ENCODE measurements around the gene LIN54. TPM values are rescaled to one million over a fixed set of nuclear protein-coding genes. Genes with fewer than 3 reads are reported as not detected.

Gene LIN54
- total and polyA plus RNA-seq, 2 of the 13 experiments (the other 11 are each of a cell fraction or from before 2014, with no cell fraction given), result 25.2 to 32.9 TPM

GRCh38 chr4:82890901-82891706 lies 119.5 kb downstream of the LIN54 start, which contains the start of gene SEC31A (continued):
- TF ChIP-seq, protein P1, sequence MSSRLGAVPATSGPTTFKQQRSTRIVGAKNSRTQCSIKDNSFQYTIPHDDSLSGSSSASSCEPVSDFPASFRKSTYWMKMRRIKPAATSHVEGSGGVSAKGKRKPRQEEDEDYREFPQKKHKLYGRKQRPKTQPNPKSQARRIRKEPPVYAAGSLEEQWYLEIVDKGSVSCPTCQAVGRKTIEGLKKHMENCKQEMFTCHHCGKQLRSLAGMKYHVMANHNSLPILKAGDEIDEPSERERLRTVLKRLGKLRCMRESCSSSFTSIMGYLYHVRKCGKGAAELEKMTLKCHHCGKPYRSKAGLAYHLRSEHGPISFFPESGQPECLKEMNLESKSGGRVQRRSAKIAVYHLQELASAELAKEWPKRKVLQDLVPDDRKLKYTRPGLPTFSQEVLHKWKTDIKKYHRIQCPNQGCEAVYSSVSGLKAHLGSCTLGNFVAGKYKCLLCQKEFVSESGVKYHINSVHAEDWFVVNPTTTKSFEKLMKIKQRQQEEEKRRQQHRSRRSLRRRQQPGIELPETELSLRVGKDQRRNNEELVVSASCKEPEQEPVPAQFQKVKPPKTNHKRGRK (CRISPR knock-in tag; IDR thresholded peaks at IDR 0.05), result 0 out of 2 replicates have a peak, but pooled peaks have one; percentile 49
- TF ChIP-seq AGO1 (IDR thresholded peaks at IDR 0.05; ENCODE audit: low read depth, low read length, poor library complexity, severe bottlenecking), result peak; percentile 73
- TF ChIP-seq THRA (CRISPR knock-in tag; IDR thresholded peaks at IDR 0.05; ENCODE audit: borderline replicate concordance), result peak; percentile 56; the same call in 1 of the 2 replicates
- peak; percentile 33; the same call in 1 of the 2 replicates for TF ChIP-seq CHD2 (IDR thresholded peaks at IDR 0.05; ENCODE audit: low read depth, low read length)
- TF ChIP-seq U2AF1 (optimal IDR thresholded peaks at IDR 0.05; ENCODE audit: low read depth, low read length), result peak; percentile 46
- peak; percentile 96 for TF ChIP-seq MAX (IDR thresholded peaks at IDR 0.05)
- peak; percentile 86 for TF ChIP-seq ARNT2 (CRISPR knock-in tag; IDR thresholded peaks at IDR 0.05; ENCODE audit: low read depth)
- TF ChIP-seq ZNF274 (CRISPR knock-in tag; IDR thresholded peaks at IDR 0.05), result peak; percentile 89
- no peak for TF ChIP-seq ZNF260 (CRISPR knock-in tag; IDR thresholded peaks at IDR 0.05; ENCODE audit: borderline replicate concordance, low read depth)
- TF ChIP-seq ZNF564 (CRISPR knock-in tag; IDR thresholded peaks at IDR 0.05), result peak; percentile 83; the same call in 1 of the 2 replicates
- peak; percentile 86 for TF ChIP-seq SATB2 (CRISPR knock-in tag; IDR thresholded peaks at IDR 0.05)
- TF ChIP-seq, protein P2, sequence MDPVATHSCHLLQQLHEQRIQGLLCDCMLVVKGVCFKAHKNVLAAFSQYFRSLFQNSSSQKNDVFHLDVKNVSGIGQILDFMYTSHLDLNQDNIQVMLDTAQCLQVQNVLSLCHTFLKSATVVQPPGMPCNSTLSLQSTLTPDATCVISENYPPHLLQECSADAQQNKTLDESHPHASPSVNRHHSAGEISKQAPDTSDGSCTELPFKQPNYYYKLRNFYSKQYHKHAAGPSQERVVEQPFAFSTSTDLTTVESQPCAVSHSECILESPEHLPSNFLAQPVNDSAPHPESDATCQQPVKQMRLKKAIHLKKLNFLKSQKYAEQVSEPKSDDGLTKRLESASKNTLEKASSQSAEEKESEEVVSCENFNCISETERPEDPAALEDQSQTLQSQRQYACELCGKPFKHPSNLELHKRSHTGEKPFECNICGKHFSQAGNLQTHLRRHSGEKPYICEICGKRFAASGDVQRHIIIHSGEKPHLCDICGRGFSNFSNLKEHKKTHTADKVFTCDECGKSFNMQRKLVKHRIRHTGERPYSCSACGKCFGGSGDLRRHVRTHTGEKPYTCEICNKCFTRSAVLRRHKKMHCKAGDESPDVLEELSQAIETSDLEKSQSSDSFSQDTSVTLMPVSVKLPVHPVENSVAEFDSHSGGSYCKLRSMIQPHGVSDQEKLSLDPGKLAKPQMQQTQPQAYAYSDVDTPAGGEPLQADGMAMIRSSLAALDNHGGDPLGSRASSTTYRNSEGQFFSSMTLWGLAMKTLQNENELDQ (CRISPR knock-in tag; IDR thresholded peaks at IDR 0.05; ENCODE audit: borderline replicate concordance), result peak; percentile 8; the same call in 1 of the 2 replicates
- TF ChIP-seq HNRNPK (IDR thresholded peaks at IDR 0.05; ENCODE audit: low read depth, low read length, poor library complexity, severe bottlenecking), result peak; percentile 37
- TF ChIP-seq ZNF547 (CRISPR knock-in tag; IDR thresholded peaks at IDR 0.05), result peak; percentile 95
- TF ChIP-seq, protein P3, sequence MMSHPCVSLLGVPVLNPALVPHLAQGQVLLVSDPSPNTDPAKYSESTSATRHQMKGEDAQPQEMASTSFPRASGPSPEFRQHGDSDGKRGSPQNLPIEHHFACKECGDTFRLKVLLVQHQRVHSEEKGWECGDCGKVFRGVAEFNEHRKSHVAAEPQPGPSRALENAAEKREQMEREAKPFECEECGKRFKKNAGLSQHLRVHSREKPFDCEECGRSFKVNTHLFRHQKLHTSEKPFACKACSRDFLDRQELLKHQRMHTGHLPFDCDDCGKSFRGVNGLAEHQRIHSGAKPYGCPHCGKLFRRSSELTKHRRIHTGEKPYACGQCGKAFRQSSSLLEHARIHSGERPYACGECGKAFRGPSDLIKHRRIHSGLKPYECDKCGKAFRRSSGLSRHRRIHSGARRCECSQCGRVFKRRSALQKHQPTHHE (CRISPR knock-in tag; IDR thresholded peaks at IDR 0.05; ENCODE audit: borderline replicate concordance), result peak; percentile 70; the same call in 1 of the 2 replicates
- TF ChIP-seq ZNF766 (CRISPR knock-in tag; IDR thresholded peaks at IDR 0.05; ENCODE audit: borderline replicate concordance), result peak; percentile 69; the same call in 1 of the 2 replicates
- TF ChIP-seq KLF15 (CRISPR knock-in tag; IDR thresholded peaks at IDR 0.05; ENCODE audit: borderline replicate concordance), result no peak
- TF ChIP-seq ZNF317 (CRISPR knock-in tag; IDR thresholded peaks at IDR 0.05), result peak; percentile 65; the same call in 1 of the 2 replicates
- TF ChIP-seq NFE2L1 (CRISPR knock-in tag; IDR thresholded peaks at IDR 0.05; ENCODE audit: borderline replicate concordance), result 0 out of 2 replicates have a peak, but pooled peaks have one; percentile 24
- TF ChIP-seq, protein P4, sequence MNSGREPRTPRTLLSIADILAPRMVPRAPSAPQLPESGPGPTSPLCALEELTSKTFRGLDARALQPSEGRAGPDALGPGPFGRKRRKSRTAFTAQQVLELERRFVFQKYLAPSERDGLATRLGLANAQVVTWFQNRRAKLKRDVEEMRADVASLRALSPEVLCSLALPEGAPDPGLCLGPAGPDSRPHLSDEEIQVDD (CRISPR knock-in tag; IDR thresholded peaks at IDR 0.05; ENCODE audit: borderline replicate concordance), result peak; percentile 15; the same call in 1 of the 2 replicates
